GM19351 (cell line): Measurements from ENCODE around the gene MED4.

ENCODE experiments used
- ATAC-seq: cut with Tn5 transposase; IDR thresholded peaks from one replicate; pipeline ENCODE4 v1.9.1; 2021; ENCODE audit warnings: mild to moderate bottlenecking, moderate library complexity; ENCODE audit not compliant: unreplicated experiment

Gene MED4

DNA sequence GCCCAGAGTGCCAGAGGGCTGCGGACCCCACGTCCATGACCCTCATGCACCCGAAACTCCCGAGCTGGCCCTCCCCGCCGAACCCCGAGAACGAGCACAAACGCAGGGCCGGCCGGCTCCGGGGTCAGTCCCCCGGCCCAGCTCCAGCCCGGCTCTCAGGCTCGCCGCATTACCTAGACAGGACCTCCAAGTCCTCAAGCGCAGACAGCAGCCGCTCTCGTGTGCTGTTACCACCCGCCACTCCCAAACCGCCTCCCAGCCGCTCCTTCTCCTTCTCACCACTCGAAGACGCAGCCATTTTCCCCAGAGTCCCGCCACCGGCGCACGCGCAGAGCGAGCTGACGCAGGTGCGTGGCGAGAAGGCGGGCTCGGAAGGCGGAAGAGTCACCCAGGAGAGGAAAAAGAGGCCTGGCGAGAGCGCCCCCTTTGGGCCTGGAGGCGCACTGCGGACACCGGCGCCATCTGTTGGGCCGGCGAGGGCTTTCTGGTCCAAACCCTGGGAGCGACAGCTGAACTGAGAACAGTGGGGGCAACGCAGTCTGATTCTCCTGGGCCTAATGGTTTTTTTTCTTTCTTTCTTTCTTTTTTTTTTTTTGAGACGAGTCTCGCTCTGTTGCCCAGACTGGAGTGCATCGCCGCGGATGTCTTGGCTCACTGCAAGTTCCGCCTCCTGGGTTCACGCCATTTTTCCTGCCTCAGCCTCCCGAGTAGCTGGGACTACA lies at the start of gene MED4:
TSS of gene MED4 (minus strand) at position 324 of the 722 bp plus-strand sequence. CDS start at position 298, 26 bp downstream.
- peak; percentile 92 for ATAC-seq

GRCh38 chr13:48144413-48145035 lies 49.6 kb upstream of the MED4 start:
- no peak for ATAC-seq

- peak; percentile 95 for ATAC-seq
Measured at GRCh38 chr13:48142436-48142835, 47.5 kb upstream of the MED4 start.

DNA sequence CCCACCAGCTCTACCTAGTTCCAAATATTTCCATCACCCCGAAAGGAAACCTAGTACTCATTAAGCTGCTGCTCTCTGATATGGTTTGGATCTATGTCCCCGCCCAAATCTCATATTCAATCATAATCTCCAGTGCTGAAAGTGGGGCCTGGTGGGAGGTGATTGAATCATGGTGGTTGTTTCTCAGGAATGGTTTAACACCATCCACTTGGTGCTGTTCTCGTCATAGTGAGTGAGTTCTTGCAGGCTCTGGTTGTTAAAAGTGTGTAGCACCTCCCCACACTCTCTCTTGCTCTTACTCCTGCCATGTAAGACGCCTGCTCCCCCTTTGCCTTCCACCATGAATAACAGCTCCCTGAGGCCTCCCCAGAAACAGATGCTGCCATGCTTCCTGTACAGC lies 43.4 kb upstream of the MED4 start:
- ATAC-seq = no peak

DNA sequence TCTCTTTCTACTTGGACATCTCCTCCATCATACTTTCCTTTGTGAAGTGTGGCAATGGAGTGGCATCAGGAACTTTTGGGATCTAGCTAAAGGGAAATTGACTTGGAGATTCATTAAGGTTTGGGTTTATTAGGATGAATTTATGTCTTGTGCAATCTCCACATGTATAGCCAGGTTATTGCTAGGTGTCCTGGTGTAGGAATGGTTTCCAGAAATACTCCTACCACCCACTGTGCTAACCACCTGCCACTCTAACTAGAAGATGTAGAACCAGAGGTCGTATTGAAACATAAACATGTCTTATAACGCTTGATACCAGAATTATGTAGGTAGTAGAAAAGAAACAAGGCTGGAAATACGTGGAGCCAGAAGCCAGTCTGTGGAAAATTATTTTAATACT lies 38.1 kb upstream of the MED4 start:
- no peak for ATAC-seq

DNA sequence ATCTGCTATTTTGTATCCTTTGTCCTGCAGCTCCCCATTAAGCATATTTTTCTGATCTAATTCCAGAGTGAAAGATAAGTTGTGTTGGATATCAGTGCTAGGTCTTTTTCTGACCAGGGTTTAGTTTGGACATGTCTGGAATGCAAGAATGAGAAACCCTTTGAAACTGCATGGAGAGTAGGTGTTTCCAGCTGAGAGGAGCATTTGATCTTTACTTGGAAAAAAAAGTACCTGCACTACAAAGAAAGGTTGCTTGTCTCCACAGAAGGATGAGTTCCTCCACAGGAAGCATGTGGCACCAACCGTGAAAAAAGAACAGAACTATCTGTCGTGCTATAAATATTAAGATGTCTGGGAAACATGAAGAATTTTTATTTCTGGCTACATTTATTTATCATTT lies 36.6 kb upstream of the MED4 start:
- ATAC-seq = no peak

GRCh38 chr13:48126944-48127830 lies 32.3 kb upstream of the MED4 start:
- no peak for ATAC-seq

DNA sequence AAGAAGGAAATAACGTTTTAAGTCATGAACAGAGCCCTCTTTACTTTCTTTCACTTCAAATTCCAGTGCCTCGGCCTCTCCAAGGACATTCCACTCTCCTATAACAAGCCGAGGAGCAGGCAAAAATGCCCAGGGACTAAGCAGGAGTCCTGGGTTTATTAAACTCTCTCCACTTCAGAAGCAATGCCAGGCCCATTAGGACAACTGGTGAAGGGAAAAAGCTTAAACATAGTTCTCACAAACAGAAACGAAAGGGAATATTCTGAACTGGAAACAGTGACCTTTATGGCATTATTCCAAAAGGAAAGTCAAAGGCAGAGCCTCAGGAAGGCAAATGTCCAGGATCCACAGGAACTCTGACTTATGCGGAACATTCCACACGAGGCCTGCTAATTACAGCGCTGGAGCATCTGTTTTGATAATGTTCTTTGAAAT lies 30.9 kb upstream of the MED4 start:
- ATAC-seq = no peak

DNA sequence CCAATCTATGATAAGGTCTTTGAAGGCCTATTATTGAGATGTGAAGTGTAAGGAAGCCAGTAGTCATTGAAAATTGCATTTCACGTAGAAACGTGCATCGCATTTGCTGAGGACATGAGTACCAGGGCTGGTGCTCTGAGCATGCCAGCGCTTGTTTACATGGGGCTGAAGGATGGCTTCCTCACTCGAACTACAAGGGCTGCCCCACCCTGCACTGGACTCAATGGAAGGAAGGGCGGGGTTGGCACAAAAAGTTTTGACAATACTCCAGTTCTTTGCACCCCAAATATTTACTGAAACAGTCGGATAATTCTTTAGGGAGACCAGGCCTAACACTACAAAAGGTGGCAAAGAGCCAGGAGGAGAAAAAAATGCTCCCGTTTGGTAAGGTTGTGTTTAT lies 28.9 kb upstream of the MED4 start:
- no peak for ATAC-seq

- no peak for ATAC-seq
Measured at GRCh38 chr13:48121733-48122132, 26.8 kb upstream of the MED4 start.

DNA sequence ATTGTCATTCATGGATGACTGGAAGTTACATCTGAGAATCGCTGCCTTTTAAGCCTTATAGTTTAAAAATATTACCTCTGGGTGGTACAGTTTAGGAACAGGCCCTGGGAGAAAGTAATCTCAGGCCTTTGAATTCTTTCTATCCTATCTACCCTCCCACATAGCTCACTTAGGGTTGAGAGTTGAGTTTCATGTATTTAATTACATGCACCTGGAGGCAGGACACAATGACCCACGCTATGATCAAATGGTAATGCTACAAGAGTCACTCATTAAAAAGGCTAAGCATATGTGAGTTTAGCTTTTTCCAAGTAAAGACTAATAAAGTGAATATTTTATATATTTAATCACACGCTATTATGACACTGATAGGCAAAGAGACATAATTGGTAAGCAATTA lies 25.3 kb upstream of the MED4 start:
- no peak for ATAC-seq

GRCh38 chr13:48118030-48118429 lies 23.1 kb upstream of the MED4 start:
- ATAC-seq = no peak

- ATAC-seq = no peak
Measured at GRCh38 chr13:48116808-48117207, 21.9 kb upstream of the MED4 start.

GRCh38 chr13:48113756-48114130 lies 18.8 kb upstream of the MED4 start:
- no peak for ATAC-seq

- ATAC-seq = no peak
Measured at GRCh38 chr13:48112896-48113755, 18.2 kb upstream of the MED4 start.

DNA sequence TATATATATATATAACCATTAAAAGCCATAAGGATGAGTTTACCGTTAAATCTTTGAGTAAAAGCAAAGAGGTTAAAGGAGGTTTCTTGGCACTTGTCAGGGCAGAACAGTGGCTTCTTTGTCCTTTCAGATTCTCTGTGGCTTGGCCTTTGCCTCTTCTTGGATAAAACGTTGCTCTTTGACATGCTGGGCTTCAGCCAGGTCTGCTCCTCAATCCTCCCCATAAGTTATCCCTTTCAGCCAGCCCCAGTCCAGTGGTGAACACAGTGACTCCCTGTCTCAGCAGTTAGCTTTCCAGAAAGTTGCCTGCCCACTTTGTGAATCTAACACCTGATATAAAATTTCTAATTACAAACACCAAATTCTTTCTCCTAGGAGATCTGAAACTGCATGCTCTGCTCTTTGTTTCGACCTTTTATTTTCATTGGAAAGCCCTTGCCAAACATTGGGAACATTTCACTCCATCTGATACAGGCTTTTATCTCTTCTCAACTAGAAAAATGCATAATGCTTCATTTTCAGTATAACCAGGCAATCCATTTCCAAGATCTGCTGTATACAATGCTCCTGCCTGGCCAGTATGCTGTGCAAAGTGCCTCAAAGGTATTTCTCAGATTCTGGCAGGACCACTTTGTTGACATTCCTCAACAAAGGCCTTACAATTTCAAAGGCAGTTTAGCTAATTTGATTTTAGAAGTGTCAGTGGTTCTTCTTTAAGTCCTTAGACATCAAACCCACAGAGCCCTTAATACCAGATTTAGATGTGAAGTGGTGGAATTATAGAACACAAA lies 16.2 kb upstream of the MED4 start:
- no peak for ATAC-seq

- no peak for ATAC-seq
Measured at GRCh38 chr13:48110132-48110868, 15.4 kb upstream of the MED4 start.

DNA sequence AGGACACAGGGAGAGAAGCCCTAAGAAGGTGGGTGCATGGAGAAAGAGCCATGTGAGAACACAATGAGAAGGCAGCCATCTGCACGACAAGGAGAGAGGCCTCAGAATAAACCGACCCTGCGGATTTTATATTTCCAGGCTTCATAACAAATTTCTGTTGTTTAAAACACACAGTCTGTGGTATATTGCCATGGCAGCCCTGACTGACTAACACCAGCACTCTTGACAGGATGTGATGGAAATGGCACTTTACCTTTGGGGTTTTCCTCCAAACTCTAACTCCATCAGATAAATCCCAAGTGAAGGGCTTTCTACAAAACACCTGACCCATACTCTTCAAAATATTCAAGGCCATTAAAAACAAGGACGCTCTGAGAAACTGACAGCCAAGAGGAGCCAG lies 13.2 kb upstream of the MED4 start:
- ATAC-seq = no peak

DNA sequence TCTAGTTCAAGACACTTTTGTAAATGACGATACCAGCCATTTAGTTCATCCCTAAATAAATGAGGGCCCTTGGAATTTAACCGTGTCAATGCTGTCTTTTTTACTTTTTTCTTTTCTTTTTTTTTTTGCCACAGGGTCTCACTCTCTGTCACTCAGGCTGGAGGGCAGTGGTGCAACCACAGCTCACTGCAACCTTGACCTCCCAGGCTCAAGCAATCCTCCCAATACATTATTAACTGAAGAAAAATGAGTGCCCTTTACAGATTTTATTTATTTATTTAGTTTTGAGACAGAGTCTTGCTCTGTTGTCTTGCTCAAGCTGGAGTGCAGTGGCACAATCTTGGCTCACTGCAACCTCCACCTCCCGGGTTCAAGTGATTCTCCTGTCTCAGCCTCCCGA lies 2.9 kb upstream of the MED4 start:
- no peak for ATAC-seq
